Vagina (tissue), 2 donors: Measurements from ENCODE around the gene KLHL22. TPM values are rescaled to one million over a fixed set of nuclear protein-coding genes. Genes with fewer than 3 reads are reported as not detected.

Experiments used
- DNase-seq, 2 donors: peaks; one replicate each; pipeline ENCODE4 v3.0.0-alpha.2; 2017; ENCODE audit errors: extremely low spot score in 2 of 2
- H3K27ac ChIP-seq: fragments of 200-600 bp; sonication (generic); one replicate; pipeline ENCODE4 v1.5.1; 2019
- H3K27me3 ChIP-seq: fragments of 200-600 bp; sonication (generic); one replicate; pipeline ENCODE4 v1.5.1; 2019
- H3K36me3 ChIP-seq, 2 donors: fragments of 200-600 bp; sonication (generic); one replicate each; pipeline ENCODE4 v1.5.1; 2017 to 2019
- H3K4me1 ChIP-seq: fragments of 200-600 bp; sonication (generic); one replicate; pipeline ENCODE4 v1.5.1; 2019
- H3K4me3 ChIP-seq, 2 donors: fragments of 200-600 bp; sonication (generic); 1 replicate in 1 of 2; 2 replicates in 1 of 2; pipeline ENCODE4 v1.5.1; 2016 to 2019
- H3K9me3 ChIP-seq: fragments of 200-600 bp; sonication (generic); one replicate; pipeline ENCODE4 v1.5.1; 2019
- POLR2A ChIP-seq, 2 donors: fragments of 450-650 bp; IDR thresholded peaks; one replicate each; pipeline ENCODE4 v1.6.1; 2017; ENCODE audit warnings: antibody characterized with exemption in 2 of 2, mild to moderate bottlenecking in 2 of 2, moderate library complexity in 2 of 2
- POLR2AphosphoS5 ChIP-seq, 2 donors: sonication (generic); formaldehyde crosslinking; IDR thresholded peaks; one replicate each; pipeline ENCODE4 v1.9.0; 2017; ENCODE audit warnings: antibody characterized with exemption in 2 of 2, mild to moderate bottlenecking in 2 of 2, low read depth in 1 of 2; ENCODE audit not compliant: insufficient read depth in 1 of 2
- intact Hi-C: fragments of 100-400 bp; cut with DNase I; formaldehyde crosslinking; loops from one replicate; pipeline ENCODE4 v1.15.1; 2023
- total RNA-seq: library from RNA; depleted of rRNA; stranded (reverse); fragments of >200 nt; gene quantifications from one replicate; pipeline ENCODE4 v1.2.3, GENCODE V29; 2016
- TF ChIP-seq, protein P1 (sequence below), 3 experiments: fragments of 450-650 bp in 2 of 3; fragments of 200-600 bp in 1 of 3; sonication (generic) in 1 of 3; IDR thresholded peaks; one replicate each; pipeline ENCODE4 v1.5.1; 2017 to 2019; ENCODE audit warnings: antibody characterized with exemption in 3 of 3, mild to moderate bottlenecking in 2 of 3, moderate library complexity in 2 of 3

The KLHL22 gene
- total RNA-seq, 1 donor from 2014 or later, result 20.1 TPM

DNA sequence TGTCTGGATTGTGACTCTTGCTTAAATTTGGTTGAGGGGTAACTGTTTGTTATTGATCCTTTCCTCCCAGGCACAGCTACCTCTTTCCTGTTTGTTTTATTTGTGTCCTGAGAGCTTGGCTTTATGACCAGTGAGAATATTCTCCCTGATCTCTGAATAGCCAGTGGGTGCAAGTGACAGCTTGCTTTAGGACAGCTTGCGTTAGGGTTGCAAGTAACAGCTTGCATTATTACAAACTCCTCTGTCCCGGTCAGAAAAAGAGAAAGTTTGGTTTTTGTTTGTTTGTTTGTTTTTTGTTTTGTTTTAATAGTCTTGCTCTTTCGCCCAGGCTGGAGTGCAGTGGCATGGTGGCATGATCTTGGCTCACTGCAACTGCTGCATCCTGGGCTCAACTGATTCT is 3.3 kb upstream of the KLHL22 start:
- intact Hi-C loops, result loop anchor here (10.0 kb wide), 1 partner anchor 74 kb away; no protein-coding TSS in a partner anchor
- Histone ChIP-seq H3K27ac (no peak overlapping the region), H3K9me3 (no peaks in the 10 kb centered on the region), H3K27me3 (no peaks in the 10 kb centered on the region), H3K4me3 (no peak overlapping the region), H3K36me3 (no peaks in the 10 kb centered on the region), H3K4me1 (peaks cover 17% of the 10 kb centered on the region)
- DNase-seq, result no peak
- TF ChIP-seq, protein P1, sequence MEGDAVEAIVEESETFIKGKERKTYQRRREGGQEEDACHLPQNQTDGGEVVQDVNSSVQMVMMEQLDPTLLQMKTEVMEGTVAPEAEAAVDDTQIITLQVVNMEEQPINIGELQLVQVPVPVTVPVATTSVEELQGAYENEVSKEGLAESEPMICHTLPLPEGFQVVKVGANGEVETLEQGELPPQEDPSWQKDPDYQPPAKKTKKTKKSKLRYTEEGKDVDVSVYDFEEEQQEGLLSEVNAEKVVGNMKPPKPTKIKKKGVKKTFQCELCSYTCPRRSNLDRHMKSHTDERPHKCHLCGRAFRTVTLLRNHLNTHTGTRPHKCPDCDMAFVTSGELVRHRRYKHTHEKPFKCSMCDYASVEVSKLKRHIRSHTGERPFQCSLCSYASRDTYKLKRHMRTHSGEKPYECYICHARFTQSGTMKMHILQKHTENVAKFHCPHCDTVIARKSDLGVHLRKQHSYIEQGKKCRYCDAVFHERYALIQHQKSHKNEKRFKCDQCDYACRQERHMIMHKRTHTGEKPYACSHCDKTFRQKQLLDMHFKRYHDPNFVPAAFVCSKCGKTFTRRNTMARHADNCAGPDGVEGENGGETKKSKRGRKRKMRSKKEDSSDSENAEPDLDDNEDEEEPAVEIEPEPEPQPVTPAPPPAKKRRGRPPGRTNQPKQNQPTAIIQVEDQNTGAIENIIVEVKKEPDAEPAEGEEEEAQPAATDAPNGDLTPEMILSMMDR (IDR thresholded peaks at IDR 0.05), result no peak
- no peak for TF ChIP-seq POLR2AphosphoS5 (IDR thresholded peaks at IDR 0.05; ENCODE audit: insufficient read depth in 1 of 2, low read depth in 1 of 2)
- no peak for TF ChIP-seq POLR2A (IDR thresholded peaks at IDR 0.05)

DNA sequence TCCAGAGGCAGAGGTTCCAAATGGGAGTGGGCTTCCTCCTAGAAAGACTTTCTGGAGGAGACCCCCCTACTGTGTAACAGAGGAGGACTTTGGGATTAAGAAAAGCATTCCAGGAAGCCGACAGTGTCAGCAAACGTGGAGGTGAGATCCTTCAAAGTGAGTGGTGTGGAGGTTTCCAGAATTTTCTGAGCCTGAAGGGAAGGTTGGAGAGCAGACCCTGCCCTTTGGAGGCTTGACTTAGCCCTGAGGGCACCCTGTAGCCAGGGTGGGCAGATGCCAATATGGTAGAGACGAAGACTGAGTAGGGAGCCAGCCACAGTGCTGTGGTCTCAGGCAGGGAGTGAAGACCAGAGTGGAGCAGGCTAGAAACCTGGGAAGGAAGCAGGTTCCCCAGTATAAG is 1.8 kb upstream of the KLHL22 start:
- H3K36me3 ChIP-seq, result no peaks in the 10 kb centered on the region
- DNase-seq, result no peak
- H3K27ac ChIP-seq, result no peak overlapping the region
- H3K27me3 ChIP-seq, result no peaks in the 10 kb centered on the region
- H3K9me3 ChIP-seq, result no peaks in the 10 kb centered on the region
- H3K4me1 ChIP-seq, result peaks cover 28% of the 10 kb centered on the region
- H3K4me3 ChIP-seq, result no peak overlapping the region
- no peak for TF ChIP-seq POLR2AphosphoS5 (IDR thresholded peaks at IDR 0.05; ENCODE audit: insufficient read depth in 1 of 2, low read depth in 1 of 2)
- TF ChIP-seq, protein P1 (IDR thresholded peaks at IDR 0.05), result no peak
- TF ChIP-seq POLR2A (IDR thresholded peaks at IDR 0.05), result no peak
- intact Hi-C loops, result loop anchor here (10.0 kb wide), 1 partner anchor 73 kb away; no protein-coding TSS in a partner anchor

DNA sequence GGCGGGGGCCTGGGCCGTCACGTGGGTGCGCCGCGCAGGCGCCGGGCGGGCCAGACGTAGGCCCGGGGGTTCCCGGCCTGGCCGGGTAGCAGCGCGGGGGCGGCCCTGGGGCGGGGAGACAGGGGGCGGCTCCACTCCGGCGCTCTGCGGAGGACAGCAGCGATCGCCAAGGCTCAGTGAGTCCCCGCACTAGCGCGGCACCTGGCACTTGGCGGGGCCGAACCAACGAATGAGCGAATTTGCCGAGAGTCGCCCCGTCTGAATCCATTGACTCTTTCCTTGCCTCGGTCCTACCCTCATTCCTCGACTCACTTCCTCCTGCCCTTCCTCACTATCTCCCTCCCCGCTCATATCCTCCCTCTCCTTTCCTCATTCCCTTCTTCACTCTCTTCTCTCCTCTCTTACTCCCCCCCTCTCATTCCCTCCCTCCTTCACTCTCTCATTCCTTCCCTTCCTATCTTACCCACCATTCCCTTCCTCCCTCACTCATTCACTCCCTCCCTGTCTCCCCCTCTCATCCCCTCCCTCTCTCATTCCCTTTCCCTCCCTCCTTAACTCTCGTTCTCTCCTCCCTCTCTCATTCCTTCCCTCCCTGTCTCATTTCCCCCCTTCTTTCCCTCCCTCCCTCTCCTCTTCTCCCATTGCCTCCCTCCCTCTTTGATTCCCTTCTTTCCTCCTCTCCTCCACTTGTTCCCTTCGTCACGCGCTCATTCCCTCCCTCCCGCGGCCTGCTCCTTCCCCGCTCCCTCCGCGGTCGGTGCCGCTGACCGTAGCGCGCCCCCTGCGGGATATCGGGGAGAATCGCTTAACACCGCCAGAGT is 476 bp upstream of the KLHL22 start:
- intact Hi-C loops, result loop anchor here (10.0 kb wide), 1 partner anchor 71 kb away; no protein-coding TSS in a partner anchor
- Histone ChIP-seq H3K9me3 (no peaks in the 10 kb centered on the region), H3K4me3 (peak overlapping the region; percentile 67 to 73), H3K27ac (peak overlapping the region; percentile 92), H3K36me3 (no peaks in the 10 kb centered on the region), H3K27me3 (no peaks in the 10 kb centered on the region), H3K4me1 (peaks cover 35% of the 10 kb centered on the region)
- DNase-seq, result no peak
- TF ChIP-seq POLR2A (IDR thresholded peaks at IDR 0.05), result peak in 1 of 2 donors; percentile 71
- TF ChIP-seq POLR2AphosphoS5 (IDR thresholded peaks at IDR 0.05; ENCODE audit: insufficient read depth in 1 of 2, low read depth in 1 of 2), result peak; percentile 81 to 83
- TF ChIP-seq, protein P1 (IDR thresholded peaks at IDR 0.05), result peak; percentile 54 to 90 (median 86)

DNA sequence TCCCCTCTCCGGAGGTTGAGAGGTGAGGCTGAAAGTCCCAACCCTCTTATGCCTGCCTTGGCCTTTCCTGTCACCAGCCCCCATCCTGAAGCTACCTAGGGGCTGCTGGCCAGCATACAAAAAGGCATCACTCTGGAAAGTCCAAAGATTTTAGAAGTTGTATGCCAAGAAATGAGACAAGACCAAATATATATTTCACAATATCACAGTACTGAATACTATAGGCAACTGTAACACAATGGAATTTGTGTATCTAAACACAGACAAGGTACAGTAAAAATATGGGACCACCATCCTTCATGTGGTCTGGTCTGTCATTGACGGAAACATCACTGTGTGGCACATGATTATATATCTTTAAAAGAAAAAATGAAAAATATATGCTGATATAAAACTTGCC is 4.2 kb downstream of the KLHL22 start:
- DNase-seq, result no peak
- H3K4me1 ChIP-seq, result peaks cover 29% of the 10 kb centered on the region
- intact Hi-C loops, result loop anchor here (10.0 kb wide), 1 partner anchor 67 kb away; no protein-coding TSS in a partner anchor

More for the DNA sequence above, 4.2 kb downstream of the KLHL22 start:
- no peaks in the 10 kb centered on the region for H3K27me3 ChIP-seq
- no peaks in the 10 kb centered on the region for H3K9me3 ChIP-seq
- no peak overlapping the region for H3K4me3 ChIP-seq
- no peaks in the 10 kb centered on the region for H3K36me3 ChIP-seq
- H3K27ac ChIP-seq, result no peak overlapping the region
- TF ChIP-seq POLR2A (IDR thresholded peaks at IDR 0.05), result no peak
- no peak for TF ChIP-seq POLR2AphosphoS5 (IDR thresholded peaks at IDR 0.05; ENCODE audit: insufficient read depth in 1 of 2, low read depth in 1 of 2)
- TF ChIP-seq, protein P1 (IDR thresholded peaks at IDR 0.05), result no peak
